GM10266 (cell line): ENCODE results near the gene OXSR1.

Experiments used
- DNase-seq: peaks from one replicate; pipeline ENCODE4 v3.0.0; 2012; ENCODE audit errors: extremely low spot score
- CTCF ChIP-seq: IDR thresholded peaks from 2 replicates; pipeline ENCODE4 v1.5.1; 2012; ENCODE audit warnings: mild to moderate bottlenecking, low read depth; ENCODE audit not compliant: control insufficient read depth, insufficient read depth; ENCODE audit errors: missing control alignments

The OXSR1 gene

GRCh38 chr3:38266810-38267209 is 101.5 kb downstream of the OXSR1 start:
- TF ChIP-seq CTCF, result no peak
- no peak for DNase-seq

- TF ChIP-seq CTCF, result no peak
- DNase-seq, result no peak
Observed at GRCh38 chr3:38267662-38268061, 102.3 kb downstream of the OXSR1 start.

- no peak for TF ChIP-seq CTCF
- no peak for DNase-seq
Observed at GRCh38 chr3:38268087-38268486, 102.8 kb downstream of the OXSR1 start.

- no peak for DNase-seq
- no peak for TF ChIP-seq CTCF
Observed at GRCh38 chr3:38268522-38268921, 103.2 kb downstream of the OXSR1 start.

- no peak for TF ChIP-seq CTCF
- no peak for DNase-seq
Observed at GRCh38 chr3:38270606-38271005, 105.3 kb downstream of the OXSR1 start.

- TF ChIP-seq CTCF, result no peak
- DNase-seq, result no peak
Observed at GRCh38 chr3:38271553-38271952, 106.2 kb downstream of the OXSR1 start.

- no peak for DNase-seq
- no peak for TF ChIP-seq CTCF
Observed at GRCh38 chr3:38274864-38275649, 109.7 kb downstream of the OXSR1 start.
